Measurements from ENCODE around the gene GAS2L1.

GAS2L1 gene

GRCh38 chr22:29260601-29261315 is 45.7 kb upstream of the GAS2L1 start:
- TF ChIP-seq MAX (IDR thresholded peaks at IDR 0.05; ENCODE audit: low read depth, low read length) = no peak
- TF ChIP-seq CTCF (IDR thresholded peaks at IDR 0.05; ENCODE audit: low read depth, low read length) = no peak
- no peak for TF ChIP-seq MYC (IDR thresholded peaks at IDR 0.05; ENCODE audit: low read depth, low read length)
- no peak for TF ChIP-seq POLR2A (IDR thresholded peaks at IDR 0.05; ENCODE audit: extremely low read depth, insufficient read length)
- DNase-seq (ENCODE audit: low read depth) = no peak
- no peak overlapping the region for H3K4me3 ChIP-seq (ENCODE audit: low read depth, low read length)

GRCh38 chr22:29263791-29264276 is 42.6 kb upstream of the GAS2L1 start:
- no peak overlapping the region for H3K4me3 ChIP-seq (ENCODE audit: low read depth, low read length)
- TF ChIP-seq MAX (IDR thresholded peaks at IDR 0.05; ENCODE audit: low read depth, low read length) (no peak), MYC (IDR thresholded peaks at IDR 0.05; ENCODE audit: low read depth, low read length) (no peak), CTCF (IDR thresholded peaks at IDR 0.05; ENCODE audit: low read depth, low read length) (no peak), POLR2A (IDR thresholded peaks at IDR 0.05; ENCODE audit: extremely low read depth, insufficient read length) (no peak)
- DNase-seq (ENCODE audit: low read depth) = no peak

GRCh38 chr22:29265305-29265704 is 41.1 kb upstream of the GAS2L1 start:
- TF ChIP-seq POLR2A (IDR thresholded peaks at IDR 0.05; ENCODE audit: extremely low read depth, insufficient read length) (no peak), CTCF (IDR thresholded peaks at IDR 0.05; ENCODE audit: low read depth, low read length) (no peak), MYC (IDR thresholded peaks at IDR 0.05; ENCODE audit: low read depth, low read length) (no peak), MAX (IDR thresholded peaks at IDR 0.05; ENCODE audit: low read depth, low read length) (no peak)
- no peak for DNase-seq (ENCODE audit: low read depth)
- no peak overlapping the region for H3K4me3 ChIP-seq (ENCODE audit: low read depth, low read length)

- DNase-seq (ENCODE audit: low read depth) = no peak
- H3K4me3 ChIP-seq (ENCODE audit: low read depth, low read length) = peak overlapping the region; percentile 93
These were observed 40.5 kb upstream of the GAS2L1 start for GRCh38 chr22:29265929-29266328.

More at GRCh38 chr22:29265929-29266328, 40.5 kb upstream of the GAS2L1 start:
- TF ChIP-seq MAX (IDR thresholded peaks at IDR 0.05; ENCODE audit: low read depth, low read length) = no peak
- no peak for TF ChIP-seq CTCF (IDR thresholded peaks at IDR 0.05; ENCODE audit: low read depth, low read length)
- no peak for TF ChIP-seq MYC (IDR thresholded peaks at IDR 0.05; ENCODE audit: low read depth, low read length)
- no peak for TF ChIP-seq POLR2A (IDR thresholded peaks at IDR 0.05; ENCODE audit: extremely low read depth, insufficient read length)

Data from NB4 (cell line).